Mucosa of descending colon (tissue), 3 donors: ENCODE measurements around the gene EVA1A. TPM values are rescaled to one million over a fixed set of nuclear protein-coding genes. Genes with fewer than 3 reads are reported as not detected.

Source experiments
- ATAC-seq: fragments of 200-7000 bp; cut with Tn5 transposase; one replicate; pipeline ENCODE4 v1.9.1; 2020; ENCODE audit warnings: mild to moderate bottlenecking, moderate library complexity
- DNase-seq, 3 donors: peaks; one replicate each; pipeline ENCODE4 v3.0.0-alpha.2; 2020
- H3K36me3 ChIP-seq: fragments of 200-600 bp; one replicate; pipeline ENCODE4 v1.8.0; 2021; ENCODE audit warnings: low read depth, mild to moderate bottlenecking
- H3K4me1 ChIP-seq: fragments of 200-600 bp; one replicate; pipeline ENCODE4 v1.8.0; 2021; ENCODE audit warnings: low read depth, mild to moderate bottlenecking
- H3K4me3 ChIP-seq: fragments of 200-600 bp; one replicate; pipeline ENCODE4 v1.8.0; 2021; ENCODE audit warnings: mild to moderate bottlenecking
- H3K9me3 ChIP-seq: fragments of 200-600 bp; one replicate; pipeline ENCODE4 v1.8.0; 2021; ENCODE audit warnings: mild to moderate bottlenecking
- CTCF ChIP-seq: fragments of 200-600 bp; IDR thresholded peaks from one replicate; pipeline ENCODE4 v1.8.0; 2022; ENCODE audit warnings: antibody characterized with exemption, mild to moderate bottlenecking
- intact Hi-C, 2 donors: fragments of 100-400 bp; cut with DNase I in 1 of 2; cut with micrococcal nuclease in 1 of 2; formaldehyde crosslinking; loops; one replicate each; pipeline versions ENCODE4 v1.11.0 to v1.11.1; 2022; cut with DNase I, micrococcal nuclease
- total RNA-seq, 3 donors: library from RNA; stranded (reverse); fragmentation: NEBNext Ultra II Directional in 2 of 3; extraction: Animal tissue kit (Norgen Biotek cat#: 25700) in 2 of 3; gene quantifications; one replicate each; pipeline versions ENCODE4 v1.2.1 to v1.2.4, GENCODE V29; 2021 to 2023
- donor health status: DM: no; HTN: no; CAD: no; lungs with moderate emphysema.
- donor health status: DM: no; HTN: no; CAD: no.
- donor health status: DM: no; HTN: yes; CAD: no.

The EVA1A gene
- total RNA-seq, 3 donors from 2014 or later = 0.72 to 1.3 TPM; not detected in 1

DNA sequence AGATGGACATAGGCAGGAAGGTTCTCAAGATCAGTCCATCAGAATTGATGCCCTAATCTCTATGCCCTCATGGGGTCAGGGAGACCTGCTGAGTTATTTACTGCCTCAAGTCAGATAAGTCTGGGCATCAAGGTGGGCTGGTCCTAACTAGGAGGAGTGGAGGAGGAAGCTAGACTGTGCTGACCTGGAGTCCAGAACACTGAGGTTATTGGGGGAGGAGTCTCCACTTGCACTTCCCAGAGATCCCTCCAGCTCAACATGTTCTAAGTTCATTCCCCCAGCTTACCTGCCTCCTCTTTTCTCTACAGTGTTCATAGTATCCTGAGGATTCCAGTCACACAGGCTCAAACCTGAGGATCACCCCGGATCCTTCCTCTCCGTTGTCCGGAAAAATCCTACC, 19.3 kb downstream of the EVA1A start:
- ATAC-seq (no peak), DNase-seq (no peak)
- TF ChIP-seq CTCF = no peak
- H3K9me3 ChIP-seq = no peaks in the 10 kb centered on the region
- H3K36me3 ChIP-seq = no peaks in the 10 kb centered on the region
- no peaks in the 10 kb centered on the region for H3K4me1 ChIP-seq
- intact Hi-C loops = no loop called here
- H3K4me3 ChIP-seq = no peak overlapping the region

- no peaks in the 10 kb centered on the region for H3K4me1 ChIP-seq
- H3K9me3 ChIP-seq = no peaks in the 10 kb centered on the region
- no peak for DNase-seq
- ATAC-seq = no peak
- H3K36me3 ChIP-seq = no peaks in the 10 kb centered on the region
- H3K4me3 ChIP-seq = no peak overlapping the region
- intact Hi-C loops = no loop called here
- no peak for TF ChIP-seq CTCF
These were observed 19.7 kb downstream of the EVA1A start for GRCh38 chr2:75540994-75541393.

GRCh38 chr2:75539955-75540716, 20.6 kb downstream of the EVA1A start:
- Histone ChIP-seq H3K4me3 (no peak overlapping the region), H3K4me1 (no peaks in the 10 kb centered on the region), H3K36me3 (no peaks in the 10 kb centered on the region), H3K9me3 (no peaks in the 10 kb centered on the region)
- TF ChIP-seq CTCF = no peak
- intact Hi-C loops = no loop called here
- ATAC-seq (no peak), DNase-seq (no peak)

- no peaks in the 10 kb centered on the region for H3K9me3 ChIP-seq
- DNase-seq (no peak), ATAC-seq (no peak)
- TF ChIP-seq CTCF = no peak
- H3K4me3 ChIP-seq = no peak overlapping the region
- H3K36me3 ChIP-seq = no peaks in the 10 kb centered on the region
- H3K4me1 ChIP-seq = no peaks in the 10 kb centered on the region
- intact Hi-C loops = no loop called here
These were observed 21.9 kb downstream of the EVA1A start for GRCh38 chr2:75538521-75539490.

GRCh38 chr2:75537658-75538057, 23.1 kb downstream of the EVA1A start:
- no peaks in the 10 kb centered on the region for H3K4me1 ChIP-seq
- H3K9me3 ChIP-seq = no peaks in the 10 kb centered on the region
- DNase-seq (no peak), ATAC-seq (no peak)
- TF ChIP-seq CTCF = no peak
- no peak overlapping the region for H3K4me3 ChIP-seq
- intact Hi-C loops = no loop called here
- H3K36me3 ChIP-seq = no peaks in the 10 kb centered on the region
